T-helper 9 cell (primary cell): ENCODE results near the gene TSPAN18.

ENCODE experiments used
- DNase-seq: peaks from one replicate; pipeline ENCODE4 v3.0.0-alpha.2; 2020

Gene TSPAN18

GRCh38 chr11:44738791-44739190 lies 12.0 kb downstream of the TSPAN18 start:
- DNase-seq: no peak

- DNase-seq: no peak
These were observed 14.2 kb downstream of the TSPAN18 start for GRCh38 chr11:44740967-44741366.

GRCh38 chr11:44741976-44742375 lies 15.2 kb downstream of the TSPAN18 start:
- no peak for DNase-seq

- no peak for DNase-seq
These were observed 15.9 kb downstream of the TSPAN18 start for GRCh38 chr11:44742508-44743246.

GRCh38 chr11:44743326-44743725 lies 16.6 kb downstream of the TSPAN18 start:
- no peak for DNase-seq

- DNase-seq: no peak
These were observed 17.3 kb downstream of the TSPAN18 start for GRCh38 chr11:44743959-44744557.

- no peak for DNase-seq
These were observed 20.1 kb downstream of the TSPAN18 start for GRCh38 chr11:44746894-44747293.

- no peak for DNase-seq
These were observed 20.6 kb downstream of the TSPAN18 start for GRCh38 chr11:44747316-44747715.

GRCh38 chr11:44747836-44748235 lies 21.1 kb downstream of the TSPAN18 start:
- DNase-seq: no peak

GRCh38 chr11:44748606-44749005 lies 21.8 kb downstream of the TSPAN18 start:
- DNase-seq: no peak

- no peak for DNase-seq
These were observed 22.4 kb downstream of the TSPAN18 start for GRCh38 chr11:44749189-44749588.

GRCh38 chr11:44750551-44751465 lies 24.0 kb downstream of the TSPAN18 start:
- no peak for DNase-seq

GRCh38 chr11:44752300-44752699 lies 25.5 kb downstream of the TSPAN18 start:
- no peak for DNase-seq

- no peak for DNase-seq
These were observed 26.0 kb downstream of the TSPAN18 start for GRCh38 chr11:44752713-44753112.

- no peak for DNase-seq
These were observed 27.3 kb downstream of the TSPAN18 start for GRCh38 chr11:44753961-44754645.

GRCh38 chr11:44754876-44755555 lies 28.3 kb downstream of the TSPAN18 start:
- DNase-seq: no peak

GRCh38 chr11:44755556-44756523 lies 29.1 kb downstream of the TSPAN18 start:
- no peak for DNase-seq

GRCh38 chr11:44758983-44759382 lies 32.2 kb downstream of the TSPAN18 start:
- DNase-seq: no peak

GRCh38 chr11:44759743-44760476 lies 33.1 kb downstream of the TSPAN18 start:
- no peak for DNase-seq

- DNase-seq: no peak
These were observed 33.7 kb downstream of the TSPAN18 start for GRCh38 chr11:44760477-44760872.
